Fibroblast of lung (primary cell): ENCODE results near the gene GYPC.

Source experiments
- EZH2 ChIP-seq: IDR thresholded peaks from 2 replicates; pipeline ENCODE4 v1.5.1; 2012; ENCODE audit warnings: low read length, control low read depth, mild to moderate bottlenecking; ENCODE audit errors: missing control alignments
- TF ChIP-seq, protein P1 (sequence below), 2 donors: IDR thresholded peaks in 1 of 2; conservative IDR thresholded peaks in 1 of 2; 1 replicate in 1 of 2; 2 replicates in 1 of 2; pipeline ENCODE4 v1.5.1; 2011 to 2012; ENCODE audit warnings: low read length in 2 of 2, control low read depth in 1 of 2, inconsistent platforms in 1 of 2, low read depth in 1 of 2, mild to moderate bottlenecking in 1 of 2

DNA sequence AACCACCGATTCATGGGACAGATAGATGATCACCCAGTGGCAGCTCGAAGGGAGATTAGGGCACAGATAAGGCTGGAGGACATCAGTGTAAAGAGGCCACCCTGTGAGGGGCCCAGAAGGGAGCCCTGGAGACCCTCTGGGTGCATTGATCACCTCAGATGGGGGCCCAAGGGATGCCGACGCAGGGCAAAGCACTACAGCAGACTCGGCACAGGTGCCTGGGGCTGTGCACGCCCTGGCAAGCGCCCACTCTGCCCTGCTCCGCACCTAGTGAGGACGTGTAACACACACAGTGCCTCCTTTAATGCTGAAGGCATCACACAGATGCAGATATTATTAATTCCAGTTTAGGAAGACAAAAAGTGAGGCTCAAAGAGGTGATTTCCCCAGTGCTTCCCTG, 9.5 kb downstream of the GYPC start:
- no peak for TF ChIP-seq EZH2
- TF ChIP-seq, protein P1, sequence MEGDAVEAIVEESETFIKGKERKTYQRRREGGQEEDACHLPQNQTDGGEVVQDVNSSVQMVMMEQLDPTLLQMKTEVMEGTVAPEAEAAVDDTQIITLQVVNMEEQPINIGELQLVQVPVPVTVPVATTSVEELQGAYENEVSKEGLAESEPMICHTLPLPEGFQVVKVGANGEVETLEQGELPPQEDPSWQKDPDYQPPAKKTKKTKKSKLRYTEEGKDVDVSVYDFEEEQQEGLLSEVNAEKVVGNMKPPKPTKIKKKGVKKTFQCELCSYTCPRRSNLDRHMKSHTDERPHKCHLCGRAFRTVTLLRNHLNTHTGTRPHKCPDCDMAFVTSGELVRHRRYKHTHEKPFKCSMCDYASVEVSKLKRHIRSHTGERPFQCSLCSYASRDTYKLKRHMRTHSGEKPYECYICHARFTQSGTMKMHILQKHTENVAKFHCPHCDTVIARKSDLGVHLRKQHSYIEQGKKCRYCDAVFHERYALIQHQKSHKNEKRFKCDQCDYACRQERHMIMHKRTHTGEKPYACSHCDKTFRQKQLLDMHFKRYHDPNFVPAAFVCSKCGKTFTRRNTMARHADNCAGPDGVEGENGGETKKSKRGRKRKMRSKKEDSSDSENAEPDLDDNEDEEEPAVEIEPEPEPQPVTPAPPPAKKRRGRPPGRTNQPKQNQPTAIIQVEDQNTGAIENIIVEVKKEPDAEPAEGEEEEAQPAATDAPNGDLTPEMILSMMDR (conservative IDR thresholded peaks at IDR 0.05 in 1 of 2, IDR thresholded peaks at IDR 0.05 in 1 of 2; ENCODE audit: low read depth in 1 of 2, low read length in 2 of 2), result no peak
